Fibroblast of gingiva (primary cell): ENCODE results near the gene EFL1.
"Not testable (repeated sequence)": the region's sequence is repeated elsewhere in the genome, so short reads cannot be mapped to it uniquely, and the experiment has no call there.

Experiments used
- DNase-seq: peaks from one replicate; pipeline ENCODE4 v3.0.0-alpha.2; 2011; ENCODE audit warnings: low read depth

The EFL1 gene

GRCh38 chr15:82196353-82196752 is 66.2 kb downstream of the EFL1 start:
- no peak for DNase-seq

GRCh38 chr15:82195818-82196217 is 66.7 kb downstream of the EFL1 start:
- not testable (repeated sequence) for DNase-seq

GRCh38 chr15:82194488-82194887 is 68.0 kb downstream of the EFL1 start:
- not testable (repeated sequence) for DNase-seq

- DNase-seq = not testable (repeated sequence)
These were observed 69.1 kb downstream of the EFL1 start for GRCh38 chr15:82193435-82193834.

GRCh38 chr15:82192394-82192793 is 70.1 kb downstream of the EFL1 start:
- not testable (repeated sequence) for DNase-seq

GRCh38 chr15:82186719-82187406 is 75.7 kb downstream of the EFL1 start:
- DNase-seq = no peak

- no peak for DNase-seq
These were observed 76.4 kb downstream of the EFL1 start for GRCh38 chr15:82186161-82186560.

GRCh38 chr15:82184776-82185175 is 77.8 kb downstream of the EFL1 start:
- no peak for DNase-seq

GRCh38 chr15:82184355-82184754 is 78.2 kb downstream of the EFL1 start:
- no peak for DNase-seq

GRCh38 chr15:82183121-82184031 is 79.2 kb downstream of the EFL1 start:
- peak; percentile 88 for DNase-seq

- DNase-seq = peak; percentile 7
These were observed 81.2 kb downstream of the EFL1 start for GRCh38 chr15:82181371-82181770.

GRCh38 chr15:82178061-82178460 is 84.5 kb downstream of the EFL1 start:
- peak; percentile 57 for DNase-seq

- peak; percentile 39 for DNase-seq
These were observed 85.1 kb downstream of the EFL1 start for GRCh38 chr15:82177291-82178010.

- DNase-seq = no peak
These were observed 86.0 kb downstream of the EFL1 start for GRCh38 chr15:82176542-82176941.

- DNase-seq = no peak
These were observed 87.9 kb downstream of the EFL1 start for GRCh38 chr15:82174471-82175235.

GRCh38 chr15:82173108-82173507 is 89.4 kb downstream of the EFL1 start:
- no peak for DNase-seq

- DNase-seq = no peak
These were observed 90.0 kb downstream of the EFL1 start for GRCh38 chr15:82172506-82172905.

GRCh38 chr15:82168757-82169156 is 93.8 kb downstream of the EFL1 start:
- no peak for DNase-seq

- DNase-seq = no peak
These were observed 94.2 kb downstream of the EFL1 start for GRCh38 chr15:82168296-82168695.

GRCh38 chr15:82165948-82166376 is 96.6 kb downstream of the EFL1 start:
- DNase-seq = peak; percentile 38

GRCh38 chr15:82159922-82160321 is 102.6 kb downstream of the EFL1 start:
- peak; percentile 86 for DNase-seq

GRCh38 chr15:82158811-82159210 is 103.7 kb downstream of the EFL1 start:
- no peak for DNase-seq
